GM12878 (cell line): ENCODE measurements around the gene BDH1. TPM values are rescaled to one million over a fixed set of nuclear protein-coding genes. Genes with fewer than 3 reads are reported as not detected.

Experiments used
- CUX1 ChIP-seq: IDR thresholded peaks from 2 replicates; pipeline ENCODE4 v1.6.1; 2012; ENCODE audit warnings: improper control_type of control experiment, low read depth, low read length; ENCODE audit not compliant: insufficient replicate concordance
- EGR1 ChIP-seq, 2 experiments: IDR thresholded peaks; 1 replicate in 1 of 2; 2 replicates in 1 of 2; pipeline ENCODE4 v1.6.1; 2011 to 2012; ENCODE audit warnings: low read depth in 2 of 2, low read length in 2 of 2, borderline replicate concordance in 1 of 2, mild to moderate bottlenecking in 1 of 2, moderate library complexity in 1 of 2
- TARDBP ChIP-seq: IDR thresholded peaks from 2 replicates; pipeline ENCODE4 v1.6.1; 2016; ENCODE audit warnings: borderline replicate concordance
- ZNF687 ChIP-seq: fragments of 450-650 bp; IDR thresholded peaks from 2 replicates; pipeline ENCODE4 v1.6.1; 2017; ENCODE audit warnings: mild to moderate bottlenecking, moderate library complexity
- polyA plus RNA-seq, 11 experiments: library from polyadenylated mRNA; depleted of rRNA in 4 of 11; unstranded in 6 of 11; stranded (reverse) in 5 of 11; fragments of >200 nt; fragmentation: Nextera tagmentation in 4 of 11; fragmentation: Illumina TruSeq in 1 of 11; extraction: Ambion mirVana in 4 of 11; extraction: Trizol in 1 of 11; gene quantifications; 1 replicate in 1 of 11; 2 replicates in 10 of 11; pipeline versions ENCODE4 v1.2.1 to v1.2.3, GENCODE V29; 2011 to 2016; ENCODE audit warnings: inconsistent platforms in 2 of 11, missing spikeins in 2 of 11, low read depth in 1 of 11
- total RNA-seq, 4 experiments: library from RNA; depleted of rRNA in 3 of 4; stranded (reverse); fragments of >200 nt in 3 of 4; fragmentation: Illumina TruSeq in 1 of 4; extraction: Trizol in 1 of 4; gene quantifications; 2 replicates each; pipeline versions ENCODE4 v1.2.1 to v1.2.3, GENCODE V29; 2013 to 2021

BDH1 gene
- total and polyA plus RNA-seq, 10 of the 15 experiments (the other 5 are each of a cell fraction or from before 2014, with no cell fraction given): 11.3 to 84.5 (median 60.3) TPM

GRCh38 chr3:197524128-197524527 lies 31.6 kb downstream of the BDH1 start (continued):
- TF ChIP-seq EGR1 (IDR thresholded peaks at IDR 0.05; ENCODE audit: borderline replicate concordance in 1 of 2, low read depth in 2 of 2, low read length in 2 of 2): no peak
- no peak for TF ChIP-seq CUX1
- TF ChIP-seq TARDBP: no peak
- no peak for TF ChIP-seq ZNF687
